ENCODE data around the gene PAQR6. TPM values are rescaled to one million over a fixed set of nuclear protein-coding genes. Genes with fewer than 3 reads are reported as not detected.

Gene PAQR6
- total and polyA plus RNA-seq, 4 donors = 0.22 to 0.85 (median 0.49) TPM

GRCh38 chr1:156289857-156290256 lies 42.0 kb upstream of the PAQR6 start:
- peaks cover 13 to 41% (median 39%) of the 10 kb centered on the region in 4 donors for H3K4me1 ChIP-seq (ENCODE audit: control insufficient read depth in 4 of 4, insufficient read depth in 4 of 4, low read length in 3 of 4)
- no peak overlapping the region for H3K27ac ChIP-seq (ENCODE audit: low read depth in 1 of 2, low read length in 2 of 2)
- TF ChIP-seq MAX (IDR thresholded peaks at IDR 0.05) (no peak), CTCF (IDR thresholded peaks at IDR 0.05; ENCODE audit: low read depth, low read length, missing input control) (no peak), YY1 (IDR thresholded peaks at IDR 0.05) (no peak), EGR1 (IDR thresholded peaks at IDR 0.05; ENCODE audit: low read depth in 2 of 2) (no peak), SP1 (IDR thresholded peaks at IDR 0.05) (no peak), HNF4A (conservative IDR thresholded peaks at IDR 0.05) (no peak), JUND (IDR thresholded peaks at IDR 0.05) (no peak), ZBTB33 (IDR thresholded peaks at IDR 0.05) (no peak), GABPA (IDR thresholded peaks at IDR 0.05 in 1 of 2, conservative IDR thresholded peaks at IDR 0.05 in 1 of 2) (no peak), HNF4G (IDR thresholded peaks at IDR 0.05) (no peak), REST (IDR thresholded peaks at IDR 0.05) (no peak), NR2F2 (IDR thresholded peaks at IDR 0.05) (no peak), ATF3 (IDR thresholded peaks at IDR 0.05) (no peak), FOXA2 (IDR thresholded peaks at IDR 0.05) (no peak), RXRA (IDR thresholded peaks at IDR 0.05) (no peak), RAD21 (IDR thresholded peaks at IDR 0.05) (no peak), TAF1 (conservative IDR thresholded peaks at IDR 0.05) (no peak), FOXA1 (IDR thresholded peaks at IDR 0.05) (no peak)
- H3K9ac ChIP-seq (ENCODE audit: low read depth in 1 of 2, low read length in 2 of 2) = no peak overlapping the region
- DNase-seq (ENCODE audit: low spot score) = no peak
- peaks cover 0 to 11% (median 6%) of the 10 kb centered on the region in 4 donors for H3K36me3 ChIP-seq (ENCODE audit: control insufficient read depth in 4 of 4, insufficient read depth in 3 of 4, low read depth in 1 of 4, low read length in 3 of 4)
- no peaks in the 10 kb centered on the region for H3K27me3 ChIP-seq (ENCODE audit: control insufficient read depth in 4 of 4, insufficient read depth in 4 of 4, low read length in 3 of 4)
- H3K4me3 ChIP-seq (ENCODE audit: low read depth in 1 of 3, low read length in 3 of 3) = no peak overlapping the region
- no peaks in the 10 kb centered on the region for H3K9me3 ChIP-seq (ENCODE audit: control insufficient read depth in 4 of 4, low read length in 3 of 4)

Data from liver (tissue), 9 donors.